ENCODE measurements around the gene PCDHGA9. TPM values are rescaled to one million over a fixed set of nuclear protein-coding genes. Genes with fewer than 3 reads are reported as not detected.

PCDHGA9 gene
- total RNA-seq, 4 donors from 2014 or later = 3.8 to 5.5 (median 5.1) TPM

DNA sequence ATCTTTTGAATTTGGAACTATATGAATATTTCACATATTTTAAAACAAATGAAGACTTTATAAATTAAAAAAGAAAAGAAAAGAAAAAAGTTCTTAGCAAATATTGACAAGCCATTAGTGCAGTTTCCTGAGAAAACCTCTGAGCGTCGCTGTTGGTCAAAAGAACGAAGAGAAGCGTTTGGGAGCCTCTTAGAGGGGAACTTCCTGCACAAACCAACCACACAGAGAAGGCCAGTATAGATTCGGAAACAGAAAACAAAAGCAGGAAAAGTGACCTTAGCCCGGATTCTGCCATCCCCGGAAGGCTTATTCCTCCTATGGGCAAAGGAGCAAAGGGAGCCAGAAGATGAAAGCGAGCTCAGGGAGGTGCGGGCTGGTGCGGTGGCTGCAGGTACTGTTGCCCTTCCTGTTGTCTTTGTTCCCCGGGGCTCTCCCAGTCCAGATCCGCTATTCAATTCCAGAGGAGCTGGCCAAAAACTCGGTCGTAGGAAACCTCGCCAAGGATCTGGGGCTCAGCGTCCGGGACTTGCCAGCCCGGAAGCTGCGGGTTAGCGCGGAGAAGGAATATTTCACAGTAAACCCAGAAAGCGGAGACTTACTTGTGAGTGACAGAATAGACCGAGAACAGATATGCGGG, 42.7 kb upstream of the PCDHGA9 start, which contains the start of gene PCDHGB2:
Gene PCDHGB2 (plus strand): TSS at position 205 of the 637 bp plus-strand sequence. CDS start 142 bp downstream, at position 347.
- Histone ChIP-seq H3K27ac (no peak within 1 kb of the TSS), H3K4me1 (no peaks in the 10 kb centered on the region), H3K27me3 (peaks cover 0 to 62% (median 0%) of the 10 kb centered on the region in 4 donors), H3K4me3 (peak within 1 kb of the TSS in 3 of 4 donors; percentile 23 to 52 (median 31)), H3K9me3 (peaks cover 5 to 100% (median 82%) of the 10 kb centered on the region in 3 donors), H3K36me3 (no peaks in the 10 kb centered on the region)
- TF ChIP-seq POLR2A (IDR thresholded peaks at IDR 0.05) = no peak
- TF ChIP-seq, protein P1, sequence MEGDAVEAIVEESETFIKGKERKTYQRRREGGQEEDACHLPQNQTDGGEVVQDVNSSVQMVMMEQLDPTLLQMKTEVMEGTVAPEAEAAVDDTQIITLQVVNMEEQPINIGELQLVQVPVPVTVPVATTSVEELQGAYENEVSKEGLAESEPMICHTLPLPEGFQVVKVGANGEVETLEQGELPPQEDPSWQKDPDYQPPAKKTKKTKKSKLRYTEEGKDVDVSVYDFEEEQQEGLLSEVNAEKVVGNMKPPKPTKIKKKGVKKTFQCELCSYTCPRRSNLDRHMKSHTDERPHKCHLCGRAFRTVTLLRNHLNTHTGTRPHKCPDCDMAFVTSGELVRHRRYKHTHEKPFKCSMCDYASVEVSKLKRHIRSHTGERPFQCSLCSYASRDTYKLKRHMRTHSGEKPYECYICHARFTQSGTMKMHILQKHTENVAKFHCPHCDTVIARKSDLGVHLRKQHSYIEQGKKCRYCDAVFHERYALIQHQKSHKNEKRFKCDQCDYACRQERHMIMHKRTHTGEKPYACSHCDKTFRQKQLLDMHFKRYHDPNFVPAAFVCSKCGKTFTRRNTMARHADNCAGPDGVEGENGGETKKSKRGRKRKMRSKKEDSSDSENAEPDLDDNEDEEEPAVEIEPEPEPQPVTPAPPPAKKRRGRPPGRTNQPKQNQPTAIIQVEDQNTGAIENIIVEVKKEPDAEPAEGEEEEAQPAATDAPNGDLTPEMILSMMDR (IDR thresholded peaks at IDR 0.05) = peak in 1 of 6 experiments; percentile 19
- intact Hi-C loops (cut with DNase I) = no loop called here
- WGBS, 2 donors = 28 to 29% methylated on average over 20 to 21 of the region's 24 CpGs
- DNase-seq = no peak

DNA sequence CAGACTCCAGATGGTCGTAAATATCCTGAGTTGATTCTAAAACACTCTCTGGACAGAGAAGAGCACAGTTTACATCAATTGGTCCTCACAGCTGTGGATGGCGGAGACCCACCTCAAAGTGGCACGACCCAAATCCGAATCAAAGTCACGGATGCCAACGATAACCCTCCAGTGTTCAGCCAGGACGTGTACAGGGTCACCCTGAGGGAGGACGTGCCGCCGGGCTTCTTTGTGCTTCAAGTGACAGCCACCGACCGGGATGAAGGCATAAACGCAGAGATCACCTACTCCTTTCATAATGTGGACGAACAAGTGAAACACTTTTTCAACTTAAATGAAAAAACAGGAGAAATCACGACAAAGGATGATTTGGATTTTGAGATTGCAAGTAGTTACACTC, 41.9 kb upstream of the PCDHGA9 start:
- DNase-seq = no peak
- H3K4me3 ChIP-seq = peak overlapping the region in 1 of 4 donors; percentile 52
- no peak overlapping the region for H3K27ac ChIP-seq
- TF ChIP-seq, protein P1 (IDR thresholded peaks at IDR 0.05) = no peak
- TF ChIP-seq POLR2A (IDR thresholded peaks at IDR 0.05) = no peak
- H3K4me1 ChIP-seq = no peaks in the 10 kb centered on the region
- H3K36me3 ChIP-seq = no peaks in the 10 kb centered on the region
- WGBS, 2 donors = 55 to 61% methylated on average over 15 of the region's 15 CpGs
- H3K27me3 ChIP-seq = peaks cover 0 to 66% (median 0%) of the 10 kb centered on the region in 4 donors
- intact Hi-C loops (cut with DNase I) = no loop called here
- peaks cover 5 to 100% (median 82%) of the 10 kb centered on the region in 3 donors for H3K9me3 ChIP-seq

DNA sequence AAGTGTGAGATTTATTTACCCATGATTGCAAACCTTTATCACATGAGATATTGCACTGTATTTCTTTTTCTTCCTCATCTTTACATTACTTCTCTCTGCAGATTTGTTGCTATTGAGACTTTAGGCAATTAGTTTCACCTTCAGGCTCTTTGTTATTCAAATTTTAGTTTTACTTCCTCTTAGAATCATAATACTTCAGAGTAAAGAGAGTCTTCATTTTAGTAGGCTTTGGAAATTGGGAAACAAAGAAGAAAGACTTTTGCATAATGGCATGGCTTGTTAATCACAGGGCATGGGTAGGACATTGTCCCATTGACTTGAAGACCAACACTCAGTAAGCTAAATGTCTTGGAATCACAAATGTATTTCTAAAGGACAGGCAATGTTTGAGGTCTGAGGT, 39.9 kb upstream of the PCDHGA9 start:
- intact Hi-C loops (cut with DNase I) = no loop called here
- peaks cover 0 to 75% (median 0%) of the 10 kb centered on the region in 4 donors for H3K27me3 ChIP-seq
- TF ChIP-seq, protein P1 (IDR thresholded peaks at IDR 0.05) = no peak
- TF ChIP-seq POLR2A (IDR thresholded peaks at IDR 0.05) = no peak
- H3K36me3 ChIP-seq = no peaks in the 10 kb centered on the region
- no peak for DNase-seq
- H3K4me3 ChIP-seq = no peak overlapping the region
- peaks cover 5 to 100% (median 83%) of the 10 kb centered on the region in 3 donors for H3K9me3 ChIP-seq
- H3K27ac ChIP-seq = no peak overlapping the region
- no peaks in the 10 kb centered on the region for H3K4me1 ChIP-seq

DNA sequence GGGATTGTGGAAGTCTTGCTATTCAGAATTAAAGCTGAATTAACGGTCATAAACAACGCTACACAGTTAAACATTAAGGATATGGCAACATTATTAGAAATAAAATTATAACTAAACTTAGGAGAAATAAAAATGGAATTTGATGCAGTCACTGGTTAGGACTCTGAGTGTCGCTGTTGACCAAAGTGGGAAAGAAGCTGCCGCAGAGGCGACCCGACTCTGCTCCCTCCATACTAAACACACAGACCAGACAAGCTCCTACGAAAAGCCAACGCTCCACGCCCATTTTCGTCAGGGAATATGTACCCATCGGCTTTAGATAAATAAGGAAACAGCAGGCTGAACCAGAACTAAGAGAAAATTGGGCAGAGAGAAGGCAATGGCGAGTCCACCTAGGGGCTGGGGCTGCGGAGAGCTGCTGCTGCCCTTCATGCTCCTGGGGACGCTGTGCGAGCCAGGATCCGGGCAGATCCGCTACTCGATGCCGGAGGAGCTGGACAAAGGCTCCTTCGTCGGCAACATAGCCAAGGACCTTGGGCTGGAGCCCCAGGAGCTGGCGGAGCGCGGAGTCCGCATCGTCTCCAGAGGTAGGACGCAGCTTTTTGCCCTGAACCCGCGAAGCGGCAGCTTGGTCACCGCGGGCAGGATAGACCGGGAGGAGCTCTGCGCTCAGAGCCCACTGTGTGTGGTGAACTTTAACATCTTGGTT, 38.5 kb upstream of the PCDHGA9 start, which contains the start of gene PCDHGA5:
Gene PCDHGA5 (plus strand): TSS at position 211 of the 709 bp plus-strand sequence. CDS start 169 bp downstream, at position 380.
- Histone ChIP-seq H3K27me3 (peaks cover 0 to 78% (median 0%) of the 10 kb centered on the region in 4 donors), H3K9me3 (peaks cover 5 to 99% (median 80%) of the 10 kb centered on the region in 3 donors), H3K27ac (no peak within 1 kb of the TSS), H3K4me1 (no peaks in the 10 kb centered on the region), H3K36me3 (no peaks in the 10 kb centered on the region), H3K4me3 (peak within 1 kb of the TSS in 2 of 4 donors; percentile 0 to 24)
- WGBS, 2 donors = 26 to 27% methylated on average over 21 to 22 of the region's 34 CpGs
- DNase-seq = no peak
- intact Hi-C loops (cut with DNase I) = no loop called here
- TF ChIP-seq POLR2A (IDR thresholded peaks at IDR 0.05) = no peak
- TF ChIP-seq, protein P1 (IDR thresholded peaks at IDR 0.05) = no peak
